ENCODE data around the gene DMXL2.

DMXL2 gene

GRCh38 chr15:51577636-51578304 is 44.8 kb downstream of the DMXL2 start (continued):
- TF ChIP-seq, protein P1, sequence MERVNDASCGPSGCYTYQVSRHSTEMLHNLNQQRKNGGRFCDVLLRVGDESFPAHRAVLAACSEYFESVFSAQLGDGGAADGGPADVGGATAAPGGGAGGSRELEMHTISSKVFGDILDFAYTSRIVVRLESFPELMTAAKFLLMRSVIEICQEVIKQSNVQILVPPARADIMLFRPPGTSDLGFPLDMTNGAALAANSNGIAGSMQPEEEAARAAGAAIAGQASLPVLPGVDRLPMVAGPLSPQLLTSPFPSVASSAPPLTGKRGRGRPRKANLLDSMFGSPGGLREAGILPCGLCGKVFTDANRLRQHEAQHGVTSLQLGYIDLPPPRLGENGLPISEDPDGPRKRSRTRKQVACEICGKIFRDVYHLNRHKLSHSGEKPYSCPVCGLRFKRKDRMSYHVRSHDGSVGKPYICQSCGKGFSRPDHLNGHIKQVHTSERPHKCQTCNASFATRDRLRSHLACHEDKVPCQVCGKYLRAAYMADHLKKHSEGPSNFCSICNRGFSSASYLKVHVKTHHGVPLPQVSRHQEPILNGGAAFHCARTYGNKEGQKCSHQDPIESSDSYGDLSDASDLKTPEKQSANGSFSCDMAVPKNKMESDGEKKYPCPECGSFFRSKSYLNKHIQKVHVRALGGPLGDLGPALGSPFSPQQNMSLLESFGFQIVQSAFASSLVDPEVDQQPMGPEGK (CRISPR knock-in tag; IDR thresholded peaks at IDR 0.05; ENCODE audit: borderline replicate concordance): no peak
- TF ChIP-seq ZC3H10 (CRISPR knock-in tag; IDR thresholded peaks at IDR 0.05) (no peak), GLIS3 (CRISPR knock-in tag; IDR thresholded peaks at IDR 0.05) (no peak), ZFP30 (CRISPR knock-in tag; IDR thresholded peaks at IDR 0.05) (no peak), PPARA (CRISPR knock-in tag; IDR thresholded peaks at IDR 0.05; ENCODE audit: borderline replicate concordance) (no peak), ARNTL (CRISPR knock-in tag; IDR thresholded peaks at IDR 0.05; ENCODE audit: borderline replicate concordance, low read depth) (no peak), OSR1 (CRISPR knock-in tag; IDR thresholded peaks at IDR 0.05) (no peak), ZNF8 (CRISPR knock-in tag; IDR thresholded peaks at IDR 0.05) (no peak), CSDC2 (CRISPR knock-in tag; IDR thresholded peaks at IDR 0.05) (no peak), ZNF70 (CRISPR knock-in tag; IDR thresholded peaks at IDR 0.05) (no peak), CREB5 (CRISPR knock-in tag; IDR thresholded peaks at IDR 0.05; ENCODE audit: low read depth) (no peak), TCF4 (CRISPR knock-in tag; IDR thresholded peaks at IDR 0.05; ENCODE audit: borderline replicate concordance) (no peak), TOX (CRISPR knock-in tag; IDR thresholded peaks at IDR 0.05; ENCODE audit: borderline replicate concordance) (no peak)

DNA sequence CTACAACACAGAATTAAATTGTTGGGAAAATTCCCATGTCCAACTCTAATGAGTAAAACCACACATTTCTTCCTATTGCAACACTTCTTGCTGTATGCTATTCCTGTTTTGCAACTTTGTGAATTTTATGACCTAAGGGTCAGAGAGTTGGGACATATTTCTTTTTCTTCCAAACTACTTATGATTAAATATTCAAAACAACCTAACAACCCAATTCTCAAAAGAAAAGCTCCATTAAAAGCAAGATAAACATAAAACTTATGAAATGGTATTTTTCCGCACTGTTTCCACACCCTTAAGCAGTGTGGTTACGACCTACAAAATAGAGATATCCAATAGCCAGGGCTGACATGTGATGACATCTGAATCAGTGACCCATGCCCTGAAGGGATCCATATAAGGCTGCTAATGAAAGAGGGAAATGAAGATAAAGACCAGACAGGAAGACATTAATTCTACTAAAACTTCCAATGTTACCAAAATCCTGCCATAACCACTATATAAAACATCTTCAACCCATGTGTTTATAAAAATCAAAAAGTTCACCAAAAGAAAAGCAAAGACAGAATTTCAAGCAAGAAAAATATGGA is 45.6 kb downstream of the DMXL2 start:
- TF ChIP-seq ARNTL (CRISPR knock-in tag; IDR thresholded peaks at IDR 0.05; ENCODE audit: borderline replicate concordance, low read depth) (no peak), PPARA (CRISPR knock-in tag; IDR thresholded peaks at IDR 0.05; ENCODE audit: borderline replicate concordance) (no peak), ZFP3 (CRISPR knock-in tag; IDR thresholded peaks at IDR 0.05) (no peak)
- TF ChIP-seq, protein P1 (CRISPR knock-in tag; IDR thresholded peaks at IDR 0.05; ENCODE audit: borderline replicate concordance): no peak

GRCh38 chr15:51576286-51576850 is 46.2 kb downstream of the DMXL2 start:
- no peak for ATAC-seq
- TF ChIP-seq ZNF8 (CRISPR knock-in tag; IDR thresholded peaks at IDR 0.05) (no peak), ZFP30 (CRISPR knock-in tag; IDR thresholded peaks at IDR 0.05) (no peak), GLIS3 (CRISPR knock-in tag; IDR thresholded peaks at IDR 0.05) (no peak), ZNF565 (CRISPR knock-in tag; conservative IDR thresholded peaks at IDR 0.05; ENCODE audit: low read depth) (no peak), ISL1 (CRISPR knock-in tag; IDR thresholded peaks at IDR 0.05) (no peak), TOX (CRISPR knock-in tag; IDR thresholded peaks at IDR 0.05; ENCODE audit: borderline replicate concordance) (no peak), ZFP3 (CRISPR knock-in tag; IDR thresholded peaks at IDR 0.05) (no peak), CSDC2 (CRISPR knock-in tag; IDR thresholded peaks at IDR 0.05) (no peak), BACH2 (CRISPR knock-in tag; IDR thresholded peaks at IDR 0.05; ENCODE audit: borderline replicate concordance) (no peak), RARB (CRISPR knock-in tag; IDR thresholded peaks at IDR 0.05) (no peak), ZC3H10 (CRISPR knock-in tag; IDR thresholded peaks at IDR 0.05) (no peak), SNAI2 (CRISPR knock-in tag; IDR thresholded peaks at IDR 0.05) (no peak), CREB5 (CRISPR knock-in tag; IDR thresholded peaks at IDR 0.05; ENCODE audit: low read depth) (no peak), ESRRG (CRISPR knock-in tag; IDR thresholded peaks at IDR 0.05) (no peak), CSRNP3 (CRISPR knock-in tag; IDR thresholded peaks at IDR 0.05) (no peak), PPARA (CRISPR knock-in tag; IDR thresholded peaks at IDR 0.05; ENCODE audit: borderline replicate concordance) (no peak), OSR1 (CRISPR knock-in tag; IDR thresholded peaks at IDR 0.05) (no peak)
- TF ChIP-seq, protein P2, sequence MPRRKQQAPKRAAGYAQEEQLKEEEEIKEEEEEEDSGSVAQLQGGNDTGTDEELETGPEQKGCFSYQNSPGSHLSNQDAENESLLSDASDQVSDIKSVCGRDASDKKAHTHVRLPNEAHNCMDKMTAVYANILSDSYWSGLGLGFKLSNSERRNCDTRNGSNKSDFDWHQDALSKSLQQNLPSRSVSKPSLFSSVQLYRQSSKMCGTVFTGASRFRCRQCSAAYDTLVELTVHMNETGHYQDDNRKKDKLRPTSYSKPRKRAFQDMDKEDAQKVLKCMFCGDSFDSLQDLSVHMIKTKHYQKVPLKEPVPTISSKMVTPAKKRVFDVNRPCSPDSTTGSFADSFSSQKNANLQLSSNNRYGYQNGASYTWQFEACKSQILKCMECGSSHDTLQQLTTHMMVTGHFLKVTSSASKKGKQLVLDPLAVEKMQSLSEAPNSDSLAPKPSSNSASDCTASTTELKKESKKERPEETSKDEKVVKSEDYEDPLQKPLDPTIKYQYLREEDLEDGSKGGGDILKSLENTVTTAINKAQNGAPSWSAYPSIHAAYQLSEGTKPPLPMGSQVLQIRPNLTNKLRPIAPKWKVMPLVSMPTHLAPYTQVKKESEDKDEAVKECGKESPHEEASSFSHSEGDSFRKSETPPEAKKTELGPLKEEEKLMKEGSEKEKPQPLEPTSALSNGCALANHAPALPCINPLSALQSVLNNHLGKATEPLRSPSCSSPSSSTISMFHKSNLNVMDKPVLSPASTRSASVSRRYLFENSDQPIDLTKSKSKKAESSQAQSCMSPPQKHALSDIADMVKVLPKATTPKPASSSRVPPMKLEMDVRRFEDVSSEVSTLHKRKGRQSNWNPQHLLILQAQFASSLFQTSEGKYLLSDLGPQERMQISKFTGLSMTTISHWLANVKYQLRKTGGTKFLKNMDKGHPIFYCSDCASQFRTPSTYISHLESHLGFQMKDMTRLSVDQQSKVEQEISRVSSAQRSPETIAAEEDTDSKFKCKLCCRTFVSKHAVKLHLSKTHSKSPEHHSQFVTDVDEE (CRISPR knock-in tag; IDR thresholded peaks at IDR 0.05): no peak
- TF ChIP-seq, protein P1 (CRISPR knock-in tag; IDR thresholded peaks at IDR 0.05; ENCODE audit: borderline replicate concordance): no peak

More for the DNA sequence above, 45.6 kb downstream of the DMXL2 start:
- ATAC-seq: no peak

Data from SK-N-SH treated with all-trans-retinoic acid at 6 μM for 48 hours (cell line).